Measurements from ENCODE around the gene TOPORS.

GRCh38 chr9:32596936-32597335 is 44.5 kb upstream of the TOPORS start:
- TF ChIP-seq EZH2 (IDR thresholded peaks at IDR 0.05; ENCODE audit: borderline replicate concordance) (no peak), CTCF (IDR thresholded peaks at IDR 0.05; ENCODE audit: poor library complexity) (no peak), EZH2phosphoT487 (IDR thresholded peaks at IDR 0.05; ENCODE audit: low read depth, severe bottlenecking, unreplicated experiment) (no peak)
